HG02938 (cell line): ENCODE results near the gene FRMPD4.

Source experiments
- ATAC-seq: cut with Tn5 transposase; IDR thresholded peaks from one replicate; pipeline ENCODE4 v1.9.1; 2021; ENCODE audit warnings: mild to moderate bottlenecking, moderate library complexity; ENCODE audit not compliant: unreplicated experiment

The FRMPD4 gene

GRCh38 chrX:12292996-12293765, 154.9 kb downstream of the FRMPD4 start:
- no peak for ATAC-seq

- ATAC-seq = no peak
Measured at GRCh38 chrX:12297353-12297752, 159.1 kb downstream of the FRMPD4 start.

DNA sequence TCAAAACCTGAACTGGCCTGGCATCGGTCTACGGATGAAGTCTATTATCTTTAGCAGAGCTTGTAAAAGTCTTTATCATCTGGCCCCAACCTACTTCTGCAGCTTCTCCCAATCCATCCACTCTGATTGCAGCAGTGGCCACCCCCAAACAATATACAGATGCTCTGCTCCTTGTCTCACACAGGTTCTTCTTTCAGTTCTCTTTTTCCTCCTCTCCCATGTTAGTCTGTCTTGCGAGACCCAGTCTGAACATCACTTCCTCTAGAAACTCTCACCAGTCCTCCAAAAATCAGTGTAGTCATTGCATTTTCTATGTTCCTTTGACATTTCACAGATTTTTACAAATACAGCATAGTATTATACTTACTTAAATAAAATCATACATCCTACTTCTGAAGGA, 163.0 kb downstream of the FRMPD4 start:
- no peak for ATAC-seq

- no peak for ATAC-seq
Measured at GRCh38 chrX:12304261-12304660, 166.0 kb downstream of the FRMPD4 start.

- no peak for ATAC-seq
Measured at GRCh38 chrX:12307961-12308360, 169.7 kb downstream of the FRMPD4 start.

GRCh38 chrX:12308420-12308819, 170.1 kb downstream of the FRMPD4 start:
- ATAC-seq = no peak

GRCh38 chrX:12309040-12309743, 170.9 kb downstream of the FRMPD4 start:
- no peak for ATAC-seq

DNA sequence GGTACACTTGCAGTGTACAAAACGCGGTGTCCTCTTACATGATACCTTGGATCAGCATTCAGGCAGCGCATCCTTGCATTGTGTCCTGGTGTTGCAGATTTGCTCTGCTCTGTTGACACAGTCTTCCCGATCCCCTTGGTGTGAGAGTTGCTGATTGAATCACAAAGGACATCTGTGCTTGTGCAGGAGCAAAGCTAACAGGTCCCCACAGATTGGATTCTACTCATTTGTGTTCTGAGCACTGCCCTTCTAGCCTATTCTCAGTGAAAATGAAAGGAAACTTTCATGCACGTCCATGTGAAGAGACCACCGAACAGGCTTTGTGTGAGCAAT, 171.4 kb downstream of the FRMPD4 start:
- no peak for ATAC-seq

DNA sequence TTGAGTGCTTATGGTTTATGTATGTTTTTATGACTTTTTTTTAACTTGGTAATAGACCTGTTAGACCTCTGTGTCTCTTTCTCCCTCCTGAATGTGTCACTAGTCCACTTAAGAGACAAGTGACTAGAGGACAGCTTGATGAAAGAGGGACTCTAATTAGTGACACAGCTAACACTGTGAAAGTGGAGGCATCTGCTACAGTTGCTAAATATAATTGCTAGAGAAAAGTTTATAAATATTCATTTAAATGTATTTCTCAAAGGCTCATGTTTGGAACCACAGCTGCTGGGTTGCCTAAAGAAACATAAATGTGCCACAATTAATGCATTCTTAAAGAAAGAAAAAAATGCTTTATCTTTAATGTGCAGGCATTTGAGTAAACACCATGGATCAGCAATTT, 176.4 kb downstream of the FRMPD4 start:
- no peak for ATAC-seq

- no peak for ATAC-seq
Measured at GRCh38 chrX:12315526-12315925, 177.3 kb downstream of the FRMPD4 start.

DNA sequence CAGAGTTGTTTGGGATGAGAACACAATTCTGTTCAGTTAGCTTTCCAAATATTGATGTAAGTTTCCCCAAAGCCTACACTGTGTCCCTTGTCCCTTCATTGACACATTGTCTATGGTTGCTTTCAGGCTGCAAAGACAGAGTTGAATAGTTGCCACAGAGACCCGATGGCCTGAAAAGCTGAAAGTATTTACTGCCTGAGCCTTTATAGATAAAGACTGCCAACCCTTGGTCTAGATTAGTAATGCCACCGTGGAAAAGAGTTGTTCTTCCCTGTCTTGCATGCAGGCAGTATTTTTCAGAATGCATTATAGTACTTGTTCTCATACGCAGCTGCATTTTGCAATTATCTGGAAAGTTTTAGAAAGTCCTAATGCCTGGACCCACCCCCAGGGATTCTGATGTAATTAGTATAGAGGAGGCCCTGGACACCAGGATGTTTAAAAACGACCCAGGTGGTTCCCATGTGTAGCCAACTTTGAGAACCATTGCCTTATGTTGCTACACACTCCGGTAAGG, 180.8 kb downstream of the FRMPD4 start:
- no peak for ATAC-seq

GRCh38 chrX:12319992-12320391, 181.7 kb downstream of the FRMPD4 start:
- no peak for ATAC-seq

GRCh38 chrX:12322031-12322430, 183.8 kb downstream of the FRMPD4 start:
- no peak for ATAC-seq

GRCh38 chrX:12325171-12325570, 186.9 kb downstream of the FRMPD4 start:
- no peak for ATAC-seq

GRCh38 chrX:12327836-12328235, 189.6 kb downstream of the FRMPD4 start:
- ATAC-seq = no peak

DNA sequence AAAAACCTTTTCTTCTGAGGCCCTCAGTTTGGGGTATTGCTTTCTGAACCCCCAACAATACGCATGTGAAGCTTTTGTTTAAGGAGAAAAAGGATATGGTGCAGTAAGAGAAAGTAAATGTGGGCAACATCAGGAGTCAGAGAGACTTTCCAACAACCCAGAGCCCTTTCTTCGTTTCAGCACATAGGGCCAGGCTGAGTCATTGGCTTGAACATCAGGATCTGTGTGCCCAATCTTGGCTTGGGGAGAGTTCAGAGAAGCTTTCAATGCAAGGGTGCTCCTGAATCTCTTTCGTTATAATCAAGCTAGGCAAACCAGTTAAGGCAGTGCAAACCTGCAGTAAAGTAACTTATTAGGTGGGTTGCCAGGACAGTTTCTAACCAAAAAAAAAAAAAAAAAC, 191.2 kb downstream of the FRMPD4 start:
- ATAC-seq = no peak

DNA sequence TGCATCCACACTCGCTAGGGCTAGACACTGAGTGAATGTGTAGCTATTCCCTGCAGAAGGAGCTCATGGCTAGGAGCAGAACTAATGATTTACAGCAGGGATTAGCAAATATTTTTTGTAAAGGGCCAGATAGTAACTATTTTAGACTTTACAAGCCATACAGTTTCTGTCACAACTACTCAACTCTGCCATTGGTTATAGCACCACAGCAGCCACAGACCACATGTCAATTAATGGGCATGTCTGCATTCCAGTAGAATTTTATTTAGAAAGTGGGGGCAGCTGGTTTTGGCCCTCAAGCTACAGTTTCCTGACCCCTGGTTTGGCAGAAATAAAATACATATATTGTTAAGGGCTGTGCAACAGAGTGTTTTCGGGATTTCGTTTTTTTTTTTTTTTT, 192.6 kb downstream of the FRMPD4 start:
- no peak for ATAC-seq

DNA sequence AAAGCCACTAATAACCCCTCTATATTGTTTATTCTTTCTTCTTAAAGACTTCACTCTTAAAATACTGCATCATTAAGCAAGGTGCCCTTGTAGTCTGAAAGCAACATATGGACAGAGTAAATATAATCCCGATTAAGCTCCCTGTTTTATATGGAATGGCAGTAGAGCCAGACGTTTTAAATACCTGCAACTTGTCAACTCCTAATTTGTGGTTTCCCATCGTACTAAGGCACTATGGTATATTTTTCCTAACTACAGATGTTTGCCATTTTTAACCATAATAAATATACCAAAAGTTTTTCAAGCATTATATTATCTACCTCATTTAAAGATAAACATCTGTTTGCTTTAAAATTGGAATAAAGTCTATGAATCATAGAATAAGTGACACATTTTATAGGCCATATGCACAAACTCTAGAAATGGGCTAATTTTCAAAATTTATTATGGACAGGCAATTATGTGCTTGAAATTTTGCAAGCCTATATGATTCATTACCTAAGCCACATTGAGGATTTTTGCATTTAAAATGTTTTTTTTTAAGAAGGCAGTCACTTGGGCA, 194.6 kb downstream of the FRMPD4 start:
- no peak for ATAC-seq

DNA sequence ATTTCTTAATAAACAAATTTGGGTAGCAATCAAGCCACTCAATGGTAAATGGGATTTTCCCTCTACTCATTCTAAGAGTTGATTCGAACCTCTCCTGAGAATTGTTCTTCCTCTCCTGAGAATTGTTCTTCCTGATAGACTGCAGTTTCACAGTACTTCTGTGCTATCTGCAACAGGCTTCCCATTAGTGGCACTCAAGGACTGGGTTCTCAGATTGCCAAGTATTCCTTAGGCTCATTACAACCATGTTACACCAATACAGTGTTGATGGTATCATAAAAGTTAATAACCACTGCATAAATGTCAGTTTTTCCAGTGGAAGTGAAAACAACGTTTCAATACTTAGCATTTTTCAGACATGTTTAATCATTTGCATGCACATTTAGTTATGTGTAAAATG, 201.6 kb downstream of the FRMPD4 start:
- ATAC-seq = no peak

GRCh38 chrX:12344954-12345353, 206.7 kb downstream of the FRMPD4 start:
- ATAC-seq = no peak

DNA sequence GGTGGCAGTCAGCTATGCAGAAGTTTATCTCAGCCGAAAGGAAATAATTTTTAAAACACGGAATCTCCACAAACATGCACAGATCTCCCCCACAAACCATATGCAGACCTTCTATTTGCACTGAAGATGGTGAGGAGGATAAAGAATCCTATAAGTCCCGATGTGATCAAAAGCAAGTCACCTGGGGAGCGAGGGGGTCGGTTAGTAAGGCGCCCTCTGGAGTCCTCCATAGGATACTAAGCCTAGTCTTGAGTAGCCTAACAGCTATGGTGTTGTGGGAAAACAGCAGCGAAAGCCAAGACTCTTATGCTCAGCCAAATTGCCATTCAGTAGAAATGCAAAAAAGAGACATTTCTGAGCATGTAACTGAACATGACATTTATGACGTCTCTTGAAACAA, 210.9 kb downstream of the FRMPD4 start:
- ATAC-seq = no peak

- no peak for ATAC-seq
Measured at GRCh38 chrX:12352922-12353321, 214.6 kb downstream of the FRMPD4 start.
